WTC11 (cell line): ENCODE results near the gene BPIFA3. TPM values are rescaled to one million over a fixed set of nuclear protein-coding genes. Genes with fewer than 3 reads are reported as not detected.

Experiments
- AFF4 ChIP-seq: sonication (generic); formaldehyde crosslinking; IDR thresholded peaks from 2 replicates; pipeline ENCODE4 v1.8.1; 2023; ENCODE audit warnings: mild to moderate bottlenecking, missing genetic modification reagents, borderline replicate concordance
- ATF3 ChIP-seq: sonication (generic); formaldehyde crosslinking; conservative IDR thresholded peaks from 2 replicates; pipeline ENCODE4 v1.8.1; 2022; ENCODE audit warnings: mild to moderate bottlenecking, missing genetic modification reagents
- CBFB ChIP-seq: sonication (generic); formaldehyde crosslinking; IDR thresholded peaks from 2 replicates; pipeline ENCODE4 v1.8.1; 2022; ENCODE audit warnings: mild to moderate bottlenecking, low read depth, missing genetic modification reagents
- E2F4 ChIP-seq: sonication (generic); formaldehyde crosslinking; IDR thresholded peaks from 2 replicates; pipeline ENCODE4 v1.8.1; 2022; ENCODE audit warnings: low read depth, mild to moderate bottlenecking, moderate library complexity, missing genetic modification reagents, borderline replicate concordance
- ESRRA ChIP-seq: sonication (generic); formaldehyde crosslinking; IDR thresholded peaks from 2 replicates; pipeline ENCODE4 v1.8.1; 2022; ENCODE audit warnings: mild to moderate bottlenecking, missing genetic modification reagents, borderline replicate concordance
- ETV6 ChIP-seq: sonication (generic); formaldehyde crosslinking; IDR thresholded peaks from 2 replicates; pipeline ENCODE4 v1.8.1; 2022; ENCODE audit warnings: mild to moderate bottlenecking, missing genetic modification reagents
- GABPB1 ChIP-seq: sonication (generic); formaldehyde crosslinking; IDR thresholded peaks from 2 replicates; pipeline ENCODE4 v1.8.1; 2023; ENCODE audit warnings: mild to moderate bottlenecking, missing genetic modification reagents
- GRHL2 ChIP-seq: fragments of 250-450 bp; sonication (Bioruptor Pico); IDR thresholded peaks from 2 replicates; pipeline ENCODE4 v1.8.0; 2022; ENCODE audit warnings: mild to moderate bottlenecking, moderate library complexity; ENCODE audit not compliant: insufficient replicate concordance, severe bottlenecking
- KAT7 ChIP-seq: sonication (generic); formaldehyde crosslinking; IDR thresholded peaks from 2 replicates; pipeline ENCODE4 v1.8.1; 2023; ENCODE audit warnings: missing genetic modification reagents, mild to moderate bottlenecking, borderline replicate concordance
- MYBL2 ChIP-seq: sonication (generic); formaldehyde crosslinking; IDR thresholded peaks from 2 replicates; pipeline ENCODE4 v1.8.1; 2023; ENCODE audit warnings: mild to moderate bottlenecking, moderate library complexity, missing genetic modification reagents
- NR3C1 ChIP-seq: sonication (generic); formaldehyde crosslinking; conservative IDR thresholded peaks from 2 replicates; pipeline ENCODE4 v1.8.1; 2023; ENCODE audit warnings: low read depth, mild to moderate bottlenecking, missing genetic modification reagents
- PRDM15 ChIP-seq: sonication (generic); formaldehyde crosslinking; IDR thresholded peaks from 2 replicates; pipeline ENCODE4 v1.8.0; 2022; ENCODE audit warnings: missing genetic modification reagents
- RORB ChIP-seq: fragments of 250-450 bp; sonication (Bioruptor Pico); IDR thresholded peaks from 2 replicates; pipeline ENCODE4 v1.9.0; 2021; ENCODE audit warnings: mild to moderate bottlenecking
- SMAD4 ChIP-seq: sonication (generic); formaldehyde crosslinking; IDR thresholded peaks from 2 replicates; pipeline ENCODE4 v1.8.0; 2022; ENCODE audit warnings: mild to moderate bottlenecking, missing genetic modification reagents
- SOX15 ChIP-seq: fragments of 250-450 bp; sonication (Bioruptor Pico); IDR thresholded peaks from 2 replicates; pipeline ENCODE4 v1.9.0; 2021; ENCODE audit warnings: mild to moderate bottlenecking
- STAT6 ChIP-seq: sonication (generic); formaldehyde crosslinking; conservative IDR thresholded peaks from 2 replicates; pipeline ENCODE4 v1.8.1; 2023; ENCODE audit warnings: mild to moderate bottlenecking, low read depth, missing genetic modification reagents, moderate library complexity
- TP53 ChIP-seq: sonication (generic); formaldehyde crosslinking; IDR thresholded peaks from 2 replicates; pipeline ENCODE4 v1.8.1; 2023; ENCODE audit warnings: mild to moderate bottlenecking, missing genetic modification reagents
- ZNF317 ChIP-seq: sonication (generic); formaldehyde crosslinking; IDR thresholded peaks from 2 replicates; pipeline ENCODE4 v1.8.1; 2023; ENCODE audit warnings: low read depth, mild to moderate bottlenecking, moderate library complexity, missing genetic modification reagents, borderline replicate concordance
- ZNF532 ChIP-seq: fragments of 250-450 bp; sonication (Bioruptor Pico); IDR thresholded peaks from 2 replicates; pipeline ENCODE4 v1.9.0; 2021; ENCODE audit warnings: mild to moderate bottlenecking, borderline replicate concordance
- ZSCAN18 ChIP-seq: fragments of 250-450 bp; sonication (Bioruptor Pico); IDR thresholded peaks from 2 replicates; pipeline ENCODE4 v2.1.2; 2022; ENCODE audit warnings: mild to moderate bottlenecking, moderate library complexity
- total RNA-seq: library from RNA; stranded (reverse); gene quantifications from 3 replicates; pipeline ENCODE4 v1.2.3, GENCODE V29; 2021

Gene BPIFA3
- total RNA-seq, 1 experiment from 2014 or later: not detected

GRCh38 chr20:33209789-33210188 lies 7.4 kb upstream of the BPIFA3 start (continued):
- TF ChIP-seq STAT6 (CRISPR knock-in tag) (no peak), PRDM15 (CRISPR knock-in tag) (no peak), ZSCAN18 (no peak), ATF3 (no peak), SOX15 (CRISPR knock-in tag) (no peak), ZNF532 (no peak), ETV6 (peak; percentile 66; the same call in 1 of the 2 replicates), RORB (no peak), NR3C1 (CRISPR knock-in tag) (no peak), MYBL2 (CRISPR knock-in tag) (no peak), SMAD4 (peak; percentile 21; the same call in 1 of the 2 replicates), TP53 (CRISPR knock-in tag) (no peak), KAT7 (CRISPR knock-in tag) (no peak), GABPB1 (peak; percentile 67; the same call in 1 of the 2 replicates), ESRRA (CRISPR knock-in tag) (no peak; the same call in 1 of the 2 replicates), AFF4 (CRISPR knock-in tag) (no peak), CBFB (CRISPR knock-in tag) (no peak), GRHL2 (CRISPR knock-in tag) (no peak), ZNF317 (no peak), E2F4 (CRISPR knock-in tag) (no peak)
